Measurements from ENCODE around the gene PLA2G15.

- no peak for TF ChIP-seq DMAP1 (CRISPR knock-in tag; IDR thresholded peaks at IDR 0.05)
- no peak for TF ChIP-seq ZNF253 (CRISPR knock-in tag; IDR thresholded peaks at IDR 0.05; ENCODE audit: borderline replicate concordance)
- TF ChIP-seq, protein P1, sequence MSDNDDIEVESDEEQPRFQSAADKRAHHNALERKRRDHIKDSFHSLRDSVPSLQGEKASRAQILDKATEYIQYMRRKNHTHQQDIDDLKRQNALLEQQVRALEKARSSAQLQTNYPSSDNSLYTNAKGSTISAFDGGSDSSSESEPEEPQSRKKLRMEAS (IDR thresholded peaks at IDR 0.05), result no peak
- no peak for TF ChIP-seq NCOA5 (CRISPR knock-in tag; IDR thresholded peaks at IDR 0.05)
- TF ChIP-seq, protein P2, sequence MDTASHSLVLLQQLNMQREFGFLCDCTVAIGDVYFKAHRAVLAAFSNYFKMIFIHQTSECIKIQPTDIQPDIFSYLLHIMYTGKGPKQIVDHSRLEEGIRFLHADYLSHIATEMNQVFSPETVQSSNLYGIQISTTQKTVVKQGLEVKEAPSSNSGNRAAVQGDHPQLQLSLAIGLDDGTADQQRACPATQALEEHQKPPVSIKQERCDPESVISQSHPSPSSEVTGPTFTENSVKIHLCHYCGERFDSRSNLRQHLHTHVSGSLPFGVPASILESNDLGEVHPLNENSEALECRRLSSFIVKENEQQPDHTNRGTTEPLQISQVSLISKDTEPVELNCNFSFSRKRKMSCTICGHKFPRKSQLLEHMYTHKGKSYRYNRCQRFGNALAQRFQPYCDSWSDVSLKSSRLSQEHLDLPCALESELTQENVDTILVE (CRISPR knock-in tag; IDR thresholded peaks at IDR 0.05), result no peak
- TF ChIP-seq ZNF749 (CRISPR knock-in tag; IDR thresholded peaks at IDR 0.05; ENCODE audit: borderline replicate concordance), result no peak
Observed at GRCh38 chr16:68310437-68310773, 65.2 kb downstream of the PLA2G15 start.

Measured in HepG2 (cell line).